Activated CD8-positive, alpha-beta memory T cell treated with anti-CD3 and anti-CD28 coated beads, Interleukin-2, amount 50 U/mL, for 1 hour (primary cell): ENCODE measurements around the gene PDE4DIP.
"Not testable (repeated sequence)": the region's sequence is repeated elsewhere in the genome, so short reads cannot be mapped to it uniquely, and the experiment has no call there.

ENCODE experiments used
- DNase-seq: peaks from one replicate; pipeline ENCODE4 v3.0.0-alpha.2; 2020; ENCODE audit errors: extremely low read depth

PDE4DIP gene

GRCh38 chr1:148874408-148875388, 30.5 kb downstream of the PDE4DIP start:
- DNase-seq, result not testable (repeated sequence)

DNA sequence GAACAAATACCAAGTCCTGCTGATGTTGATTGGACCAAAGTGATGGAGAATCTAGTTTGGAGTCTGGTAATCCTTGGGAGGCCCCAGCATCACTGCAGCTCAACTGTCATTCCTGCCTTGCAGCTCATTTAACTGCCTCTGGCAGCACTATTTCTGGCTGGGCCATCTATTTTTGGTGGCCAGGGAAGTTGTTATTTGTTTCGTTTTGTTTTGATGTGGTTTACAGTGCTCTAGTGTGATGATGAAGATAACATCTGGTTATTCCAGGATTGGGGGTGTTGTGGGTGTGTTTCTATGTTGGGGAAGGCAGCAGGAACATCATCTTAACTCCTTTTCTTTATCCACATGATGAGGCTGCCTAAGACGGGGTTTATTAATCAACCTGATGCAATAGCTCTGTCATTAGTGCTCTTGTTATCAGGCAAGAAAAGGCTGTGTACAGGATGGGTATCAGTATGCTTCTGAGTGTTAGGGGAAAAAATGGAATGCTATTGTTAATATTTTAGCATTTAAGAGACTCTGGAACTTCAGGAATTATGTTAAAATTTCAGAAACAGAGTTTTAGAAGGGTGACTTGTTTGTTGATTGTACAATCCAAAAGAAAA, 35.7 kb downstream of the PDE4DIP start:
- not testable (repeated sequence) for DNase-seq

DNA sequence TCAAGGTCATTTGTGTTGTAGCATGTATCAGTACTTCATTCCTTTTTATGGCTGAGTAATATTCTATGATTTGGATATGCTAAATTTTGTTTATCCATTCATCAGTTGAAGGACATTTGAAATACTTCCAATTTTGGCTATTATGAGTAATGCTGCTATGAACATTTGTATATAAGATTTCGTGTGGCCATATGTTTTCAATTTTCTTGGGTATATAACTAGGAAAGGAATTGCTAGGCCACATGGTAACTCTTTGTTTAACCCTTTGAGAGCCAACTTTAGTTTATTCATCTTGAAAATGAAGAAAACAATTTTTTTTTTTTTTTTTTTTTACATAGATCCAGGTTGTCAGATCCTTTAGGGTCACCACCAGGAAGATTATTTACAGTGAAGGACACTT, 37.0 kb downstream of the PDE4DIP start:
- not testable (repeated sequence) for DNase-seq

- not testable (repeated sequence) for DNase-seq
Measured at GRCh38 chr1:148885219-148885618, 41.0 kb downstream of the PDE4DIP start.

GRCh38 chr1:148886293-148886692, 42.1 kb downstream of the PDE4DIP start:
- not testable (repeated sequence) for DNase-seq

GRCh38 chr1:148888597-148888996, 44.4 kb downstream of the PDE4DIP start:
- DNase-seq, result not testable (repeated sequence)

DNA sequence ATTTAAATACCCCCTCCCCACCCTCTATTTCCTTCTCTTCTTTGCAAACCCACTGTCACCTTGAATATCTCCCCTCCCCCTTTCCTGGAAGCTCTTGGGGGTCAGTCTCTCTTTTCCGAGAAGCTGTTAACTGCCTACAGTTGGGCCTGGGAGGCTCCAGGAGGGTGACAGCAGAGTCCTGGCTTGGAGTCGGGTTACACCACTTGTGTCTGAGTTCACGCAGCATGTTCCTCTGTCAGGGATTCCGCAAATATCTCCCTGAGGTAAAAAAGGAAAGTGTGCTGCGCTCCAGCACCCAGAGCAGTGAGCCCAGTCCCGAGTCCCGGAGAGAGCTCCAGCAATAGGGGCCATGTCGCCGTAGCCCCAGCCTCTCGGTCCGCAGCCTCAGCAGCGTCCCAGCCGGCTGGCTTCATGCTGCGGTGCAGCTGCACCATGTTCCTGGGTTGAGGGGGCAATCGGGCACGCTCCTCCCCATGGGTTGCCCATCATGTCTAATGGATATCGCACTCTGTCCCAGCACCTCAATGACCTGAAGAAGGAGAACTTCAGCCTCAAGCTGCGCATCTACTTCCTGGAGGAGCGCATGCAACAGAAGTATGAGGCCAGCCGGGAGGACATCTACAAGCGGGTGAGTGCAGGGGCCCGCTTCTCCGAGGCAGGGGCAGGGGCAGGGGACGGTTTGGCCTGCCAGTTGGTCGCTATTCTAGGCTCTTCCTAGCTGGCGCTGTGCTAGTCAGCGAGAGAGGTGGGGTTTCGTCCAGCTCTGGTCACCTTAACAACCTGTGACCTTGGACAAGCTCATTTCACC, 45.2 kb downstream of the PDE4DIP start:
- not testable (repeated sequence) for DNase-seq

- not testable (repeated sequence) for DNase-seq
Measured at GRCh38 chr1:148890075-148890568, 45.9 kb downstream of the PDE4DIP start.

DNA sequence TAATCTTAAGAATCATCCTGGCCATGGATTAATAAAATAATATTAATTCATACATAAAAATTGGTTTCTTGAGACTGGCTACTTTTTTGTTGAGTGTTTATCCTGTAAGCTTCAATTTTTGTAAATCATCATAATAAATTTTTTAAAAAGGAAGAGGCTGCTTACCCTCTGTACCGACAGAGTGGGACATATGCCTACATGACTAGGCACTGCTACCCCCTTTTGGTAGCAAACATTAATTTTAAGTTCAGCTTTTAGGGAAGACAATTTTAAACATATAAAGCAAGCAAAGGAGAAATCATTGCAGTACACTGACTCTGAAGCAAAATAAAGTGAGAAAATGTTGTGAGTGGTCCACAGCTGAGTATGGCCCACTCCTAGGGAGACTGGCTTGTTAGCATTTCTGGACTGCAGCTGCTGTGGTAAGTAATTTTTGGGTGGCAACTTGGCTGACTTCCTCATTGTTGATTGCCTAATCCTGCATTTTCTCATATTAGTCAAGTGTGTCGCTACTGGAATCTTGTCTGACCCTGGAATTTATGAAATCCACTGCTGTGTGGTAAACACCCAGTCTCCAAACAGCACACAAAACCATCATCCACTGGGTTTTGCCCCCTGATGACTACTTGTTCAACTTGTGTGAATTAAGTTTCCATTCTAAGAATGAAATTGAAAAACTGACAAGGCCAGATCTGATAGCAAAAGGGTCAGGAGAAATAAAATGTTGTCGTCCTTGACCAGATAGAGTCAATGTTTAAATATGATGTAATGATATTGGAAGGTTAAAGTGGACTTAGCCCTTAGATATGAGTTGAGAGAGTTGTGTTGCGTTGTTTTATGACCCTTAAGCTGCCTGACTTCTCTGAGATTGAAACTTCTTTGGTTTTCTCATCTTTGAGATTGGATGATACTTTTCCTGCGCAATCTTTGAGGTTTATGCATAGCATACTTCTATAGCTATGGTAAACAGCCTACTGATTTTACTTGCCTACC, 50.4 kb downstream of the PDE4DIP start:
- DNase-seq, result not testable (repeated sequence)

GRCh38 chr1:148900026-148900425, 55.8 kb downstream of the PDE4DIP start:
- DNase-seq, result not testable (repeated sequence)

DNA sequence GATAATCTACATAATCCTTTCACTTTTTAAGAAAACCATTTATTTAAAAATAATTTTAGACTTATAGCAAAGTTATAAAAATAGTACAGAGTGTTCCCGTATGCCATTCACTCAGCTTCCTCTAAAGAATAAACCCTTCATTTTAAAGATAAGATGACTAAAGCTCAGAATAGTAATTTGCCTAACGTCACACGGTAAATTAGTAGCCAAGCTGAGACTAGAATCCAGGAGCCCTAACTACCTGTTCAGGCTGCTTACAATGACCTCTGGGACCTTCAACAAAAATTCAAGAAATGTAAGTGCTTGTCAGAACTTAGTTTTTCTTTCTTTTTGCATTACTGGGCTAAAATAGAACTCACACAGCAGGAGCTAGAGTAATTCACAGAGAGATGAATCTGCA, 56.5 kb downstream of the PDE4DIP start:
- DNase-seq, result not testable (repeated sequence)

DNA sequence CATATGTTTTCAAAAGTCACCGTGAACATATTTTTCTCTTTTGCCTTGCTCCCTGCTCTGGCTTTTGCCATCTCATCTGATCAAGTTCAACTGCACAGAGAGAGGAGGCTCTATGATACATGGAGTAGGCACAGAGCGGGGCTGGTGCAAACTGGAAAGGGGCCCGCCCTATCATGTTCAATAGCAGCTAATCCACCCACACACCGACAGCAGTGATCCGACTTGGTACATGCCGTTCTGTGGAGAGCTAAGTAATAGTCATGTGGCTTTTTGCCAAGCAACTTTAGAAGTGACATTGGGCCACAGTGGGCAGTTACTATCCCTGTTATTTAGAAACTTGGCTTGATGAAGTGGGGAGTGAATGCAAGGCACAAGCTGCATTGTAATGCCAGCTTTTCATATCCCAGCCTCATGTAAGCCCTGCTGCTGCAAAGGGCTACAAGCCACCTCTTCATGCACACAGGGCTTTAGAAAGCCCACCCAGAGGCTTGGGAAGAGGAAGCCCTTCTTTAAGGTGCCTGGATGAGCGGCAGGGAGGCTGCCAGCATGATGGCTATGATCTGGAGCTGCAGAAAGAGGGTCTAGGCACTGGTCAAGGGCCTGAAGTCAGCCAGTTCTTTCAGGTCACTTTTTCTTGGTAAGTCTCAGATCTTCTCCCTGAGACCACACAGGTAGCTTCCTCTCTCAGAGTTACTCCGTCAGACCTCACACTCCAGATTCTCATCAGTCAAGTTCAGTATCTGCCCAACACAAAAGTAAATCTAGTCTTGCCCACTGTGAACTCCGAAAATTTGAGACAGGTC, 57.1 kb downstream of the PDE4DIP start:
- DNase-seq, result not testable (repeated sequence)

DNA sequence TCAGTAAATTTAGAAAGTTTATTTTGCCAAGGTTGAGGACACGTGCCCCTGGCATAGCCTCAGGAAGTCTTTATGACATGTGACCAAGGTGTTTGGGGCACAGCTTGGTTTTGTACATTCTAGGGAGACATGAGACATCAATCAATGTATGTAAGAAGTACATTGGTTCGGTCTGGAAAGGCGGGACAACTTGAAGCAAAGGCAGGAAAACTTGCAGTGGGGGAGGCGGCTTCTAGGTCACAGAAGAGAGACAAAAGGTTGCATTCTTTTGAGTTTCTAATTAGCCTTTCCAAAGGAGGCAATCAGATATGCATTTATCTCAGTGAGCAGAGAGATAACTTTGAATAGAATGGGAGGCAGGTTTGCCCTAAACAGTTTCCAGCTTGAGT, 57.7 kb downstream of the PDE4DIP start:
- DNase-seq, result not testable (repeated sequence)

GRCh38 chr1:148909219-148909826, 65.1 kb downstream of the PDE4DIP start:
- DNase-seq, result not testable (repeated sequence)

DNA sequence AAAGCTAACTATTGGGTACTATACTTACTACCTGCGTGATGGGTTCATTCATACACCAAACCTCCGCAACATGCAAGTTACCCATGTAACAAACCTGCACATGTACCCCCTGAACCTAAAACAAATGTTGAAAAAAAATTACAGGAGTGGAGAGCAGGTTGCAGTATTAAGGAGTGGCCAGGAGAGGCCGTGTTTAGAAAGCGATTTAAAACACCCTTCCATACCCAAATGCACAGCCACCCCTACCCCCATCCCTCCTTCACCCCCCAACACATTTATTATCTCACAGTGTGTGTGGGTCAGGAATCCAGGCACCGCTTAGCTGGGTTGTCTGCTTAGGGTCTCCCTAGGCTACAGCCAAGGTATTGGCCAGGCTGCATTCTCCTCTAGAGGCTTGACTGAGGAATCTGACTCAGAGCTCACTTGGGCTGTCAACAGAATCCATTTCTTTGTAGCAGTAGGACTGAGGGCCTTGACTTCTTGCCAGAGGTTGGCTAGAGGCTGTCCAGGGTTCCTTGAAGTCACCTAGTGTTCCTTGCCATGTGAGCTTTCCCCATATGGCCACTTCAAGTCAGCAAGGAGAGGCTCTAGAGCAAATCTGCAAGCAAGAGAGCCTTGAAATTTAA, 67.2 kb downstream of the PDE4DIP start:
- not testable (repeated sequence) for DNase-seq

DNA sequence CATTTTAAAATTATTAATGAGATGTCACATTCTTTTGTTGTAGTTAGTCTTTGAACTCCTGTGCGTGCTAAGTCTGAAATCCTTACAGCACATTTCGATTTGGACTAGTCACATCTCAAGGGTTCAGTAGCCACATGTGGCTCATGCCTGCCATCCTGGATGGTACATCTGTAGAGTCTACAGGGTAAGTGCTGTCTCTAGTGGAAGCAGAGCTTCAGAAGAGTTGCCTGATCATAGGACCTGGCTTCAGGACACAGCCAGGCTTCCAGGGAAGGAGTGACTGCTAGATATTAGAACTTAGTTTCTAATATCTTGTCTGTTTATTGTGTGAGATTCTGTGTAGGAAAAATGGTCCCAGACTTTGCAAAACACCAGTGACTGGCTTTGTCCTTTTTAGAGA, 72.0 kb downstream of the PDE4DIP start:
- DNase-seq, result not testable (repeated sequence)

GRCh38 chr1:148916695-148917348, 72.6 kb downstream of the PDE4DIP start:
- DNase-seq, result not testable (repeated sequence)

DNA sequence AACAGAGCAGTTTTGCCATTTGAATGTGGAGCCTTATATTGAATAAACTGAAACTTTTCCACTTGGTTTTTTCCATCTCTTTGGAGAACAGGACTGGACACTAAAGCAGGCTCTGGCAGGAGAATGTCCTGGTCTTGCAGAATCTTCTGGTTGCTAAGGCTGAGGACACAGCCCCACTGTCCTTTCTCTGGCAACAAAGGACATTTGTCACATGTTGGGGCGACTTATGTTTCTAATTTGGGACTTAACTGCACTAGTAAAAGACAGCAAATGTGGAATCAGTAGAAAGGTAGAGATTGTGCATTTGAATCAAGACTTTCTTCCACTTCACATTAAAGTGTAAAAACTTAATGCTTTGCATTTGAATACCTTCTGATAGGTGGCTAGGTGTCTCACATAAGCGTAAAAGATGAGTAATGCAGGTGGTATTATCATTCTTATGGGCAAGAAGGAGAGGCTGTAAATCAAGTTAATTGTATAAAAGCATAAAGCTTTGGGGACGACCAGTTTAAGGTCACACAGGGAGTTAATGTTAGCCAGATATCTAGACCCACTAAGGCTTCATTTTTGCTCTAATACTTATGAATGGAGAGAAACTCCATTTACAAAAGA, 74.7 kb downstream of the PDE4DIP start:
- DNase-seq, result not testable (repeated sequence)
